ENCODE measurements around the gene LARP4B. TPM values are rescaled to one million over a fixed set of nuclear protein-coding genes. Genes with fewer than 3 reads are reported as not detected.

LARP4B gene
- total and polyA plus RNA-seq, 7 donors: 16.6 to 88.3 (median 66.6) TPM

- peak overlapping the region; percentile 52 for H3K27ac ChIP-seq
These were observed 64.9 kb downstream of the LARP4B start for GRCh38 chr10:866577-866941.

GRCh38 chr10:865924-866576, 65.5 kb downstream of the LARP4B start:
- no peak for TF ChIP-seq CTCF (IDR thresholded peaks at IDR 0.05)
- H3K4me1 ChIP-seq: peaks cover 36% of the 10 kb centered on the region
- peak overlapping the region; percentile 52 for H3K27ac ChIP-seq

More at GRCh38 chr10:866577-866941, 64.9 kb downstream of the LARP4B start:
- intact Hi-C loops (cut with DNase I): no loop called here
- Histone ChIP-seq H3K9me3 (no peaks in the 10 kb centered on the region), H3K4me3 (no peak overlapping the region), H3K4me1 (peaks cover 41% of the 10 kb centered on the region), H3K36me3 (ENCODE audit: insufficient read depth in 1 of 2, low read depth in 1 of 2) (peaks cover 2 to 32% of the 10 kb centered on the region in 2 donors), H3K27me3 (ENCODE audit: insufficient read depth in 3 of 3, low read length in 2 of 3) (no peaks in the 10 kb centered on the region)
- ATAC-seq (peak; percentile 25 to 73 (median 36)), DNase-seq (no peak)
- TF ChIP-seq CTCF (IDR thresholded peaks at IDR 0.05): no peak
- 49 to 66% (median 63%) methylated on average over 4 of the region's 4 CpGs for WGBS, 3 donors

DNA sequence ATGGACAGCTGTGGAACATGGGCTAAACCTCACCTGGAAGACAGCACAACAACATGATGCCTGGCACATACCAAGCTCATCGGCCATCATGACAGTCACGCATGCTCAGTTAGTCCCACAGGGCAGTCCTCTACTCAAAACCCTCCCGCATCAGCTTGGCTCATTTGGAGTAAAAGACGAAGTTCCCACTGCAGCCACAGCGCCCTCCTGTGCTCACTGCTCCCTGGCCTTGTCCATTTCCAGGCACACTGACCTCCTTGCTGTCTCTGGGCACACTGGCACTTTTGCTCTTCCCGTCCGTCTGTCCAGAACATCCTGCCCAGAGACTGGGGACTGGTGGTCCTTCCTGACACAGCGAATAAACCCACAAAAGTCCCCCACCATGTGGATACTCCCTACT, 66.2 kb downstream of the LARP4B start:
- H3K9me3 ChIP-seq: no peaks in the 10 kb centered on the region
- no peak for ATAC-seq
- H3K36me3 ChIP-seq (ENCODE audit: insufficient read depth in 1 of 2, low read depth in 1 of 2): peaks cover 2 to 35% of the 10 kb centered on the region in 2 donors
- no peak for TF ChIP-seq CTCF (IDR thresholded peaks at IDR 0.05)
- intact Hi-C loops (cut with DNase I): no loop called here
- H3K27ac ChIP-seq: no peak overlapping the region
- no peaks in the 10 kb centered on the region for H3K27me3 ChIP-seq (ENCODE audit: insufficient read depth in 3 of 3, low read length in 2 of 3)
- no peak overlapping the region for H3K4me3 ChIP-seq
- no peak for DNase-seq
- WGBS, 3 donors: 91 to 95% (median 94%) methylated on average over 8 of the region's 8 CpGs
- H3K4me1 ChIP-seq: peaks cover 33% of the 10 kb centered on the region

More at GRCh38 chr10:865924-866576, 65.5 kb downstream of the LARP4B start:
- Histone ChIP-seq H3K36me3 (ENCODE audit: insufficient read depth in 1 of 2, low read depth in 1 of 2) (peaks cover 2 to 35% of the 10 kb centered on the region in 2 donors), H3K27me3 (ENCODE audit: insufficient read depth in 3 of 3, low read length in 2 of 3) (no peaks in the 10 kb centered on the region), H3K4me3 (no peak overlapping the region), H3K9me3 (no peaks in the 10 kb centered on the region)
- intact Hi-C loops (cut with DNase I): no loop called here
- DNase-seq: no peak
- WGBS, 3 donors: 83 to 88% (median 84%) methylated on average over 8 of the region's 8 CpGs
- peak; percentile 14 to 48 (median 36) for ATAC-seq

DNA sequence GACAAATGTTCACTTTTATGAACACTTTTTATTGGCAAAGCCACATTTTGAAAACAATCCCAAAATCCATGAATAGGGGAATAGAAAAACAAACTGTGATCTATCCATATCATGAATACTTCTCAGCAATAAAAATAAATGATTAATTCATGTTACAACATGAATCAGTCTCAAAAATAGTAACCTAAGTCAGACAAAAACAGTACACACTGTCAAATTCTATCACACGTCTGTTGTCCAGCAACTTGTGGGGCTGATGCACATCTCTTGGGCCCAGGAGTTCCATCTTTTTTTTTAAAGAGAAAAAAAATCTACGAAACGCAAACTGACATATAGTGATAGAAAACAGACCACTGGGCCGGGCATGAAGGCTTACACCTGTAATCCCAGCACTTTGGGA, 71.0 kb downstream of the LARP4B start:
- no peak for DNase-seq
- WGBS, 3 donors: 84 to 88% (median 87%) methylated on average over 4 of the region's 4 CpGs
- intact Hi-C loops (cut with DNase I): no loop called here
- TF ChIP-seq CTCF (IDR thresholded peaks at IDR 0.05): no peak
- Histone ChIP-seq H3K36me3 (ENCODE audit: insufficient read depth in 1 of 2, low read depth in 1 of 2) (peaks cover 2 to 47% of the 10 kb centered on the region in 2 donors), H3K27me3 (ENCODE audit: insufficient read depth in 3 of 3, low read length in 2 of 3) (no peaks in the 10 kb centered on the region), H3K9me3 (no peaks in the 10 kb centered on the region), H3K4me3 (no peak overlapping the region), H3K4me1 (peaks cover 14% of the 10 kb centered on the region), H3K27ac (peak overlapping the region; percentile 73)
- ATAC-seq: peak in 3 of 4 donors; percentile 59 to 83 (median 67)
